ENCODE results near the gene NCAPG. TPM values are rescaled to one million over a fixed set of nuclear protein-coding genes. Genes with fewer than 3 reads are reported as not detected.

NCAPG gene, protein sequence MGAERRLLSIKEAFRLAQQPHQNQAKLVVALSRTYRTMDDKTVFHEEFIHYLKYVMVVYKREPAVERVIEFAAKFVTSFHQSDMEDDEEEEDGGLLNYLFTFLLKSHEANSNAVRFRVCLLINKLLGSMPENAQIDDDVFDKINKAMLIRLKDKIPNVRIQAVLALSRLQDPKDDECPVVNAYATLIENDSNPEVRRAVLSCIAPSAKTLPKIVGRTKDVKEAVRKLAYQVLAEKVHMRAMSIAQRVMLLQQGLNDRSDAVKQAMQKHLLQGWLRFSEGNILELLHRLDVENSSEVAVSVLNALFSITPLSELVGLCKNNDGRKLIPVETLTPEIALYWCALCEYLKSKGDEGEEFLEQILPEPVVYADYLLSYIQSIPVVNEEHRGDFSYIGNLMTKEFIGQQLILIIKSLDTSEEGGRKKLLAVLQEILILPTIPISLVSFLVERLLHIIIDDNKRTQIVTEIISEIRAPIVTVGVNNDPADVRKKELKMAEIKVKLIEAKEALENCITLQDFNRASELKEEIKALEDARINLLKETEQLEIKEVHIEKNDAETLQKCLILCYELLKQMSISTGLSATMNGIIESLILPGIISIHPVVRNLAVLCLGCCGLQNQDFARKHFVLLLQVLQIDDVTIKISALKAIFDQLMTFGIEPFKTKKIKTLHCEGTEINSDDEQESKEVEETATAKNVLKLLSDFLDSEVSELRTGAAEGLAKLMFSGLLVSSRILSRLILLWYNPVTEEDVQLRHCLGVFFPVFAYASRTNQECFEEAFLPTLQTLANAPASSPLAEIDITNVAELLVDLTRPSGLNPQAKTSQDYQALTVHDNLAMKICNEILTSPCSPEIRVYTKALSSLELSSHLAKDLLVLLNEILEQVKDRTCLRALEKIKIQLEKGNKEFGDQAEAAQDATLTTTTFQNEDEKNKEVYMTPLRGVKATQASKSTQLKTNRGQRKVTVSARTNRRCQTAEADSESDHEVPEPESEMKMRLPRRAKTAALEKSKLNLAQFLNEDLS
- polyA plus RNA-seq (ENCODE audit: insufficient read length) = 10.6 TPM

DNA sequence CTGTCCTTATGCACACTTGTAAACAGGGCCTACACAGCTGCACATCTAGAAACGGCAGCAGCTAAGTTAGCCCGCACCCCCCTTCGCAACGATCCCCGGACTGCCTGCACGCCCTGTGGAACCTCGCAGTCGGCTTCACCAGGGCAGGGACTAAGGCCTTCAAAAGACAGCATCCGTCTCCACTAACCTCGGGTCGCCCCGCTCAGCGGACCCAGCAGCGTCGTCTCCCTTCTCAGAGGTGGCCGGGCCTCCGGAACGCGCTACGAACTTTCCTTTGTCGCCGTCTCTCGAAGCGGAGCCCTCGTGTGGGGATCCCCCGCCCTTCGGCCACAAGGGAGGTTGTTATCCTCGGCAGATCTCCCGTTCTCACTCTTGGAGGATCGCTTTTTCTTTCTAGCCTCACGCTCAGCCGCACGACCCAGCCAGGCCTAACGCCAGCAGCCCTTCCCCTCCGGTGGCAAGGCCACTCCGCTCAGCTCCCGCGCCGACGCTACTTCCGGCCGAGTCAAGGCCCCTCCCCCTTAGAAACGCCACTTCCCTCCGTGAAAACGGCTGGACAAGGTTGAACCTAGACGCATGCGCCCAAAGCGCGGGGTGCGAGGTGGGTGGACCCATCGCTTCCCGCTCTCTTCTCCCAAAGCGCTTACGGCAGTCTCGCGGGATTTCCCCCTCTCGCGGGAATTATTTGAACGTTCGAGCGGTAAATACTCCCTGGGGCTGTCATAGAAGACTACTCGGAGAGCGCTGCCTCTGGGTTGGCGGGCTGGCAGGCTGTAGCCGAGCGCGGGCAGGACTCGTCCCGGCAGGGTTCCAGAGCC is at the start of gene NCAPG, which contains the start of gene DCAF16:
Gene NCAPG, plus strand, starts transcription at position 720 of the 818 bp plus-strand sequence. CDS start 99 bp downstream, outside the sequence.
Gene DCAF16, minus strand, starts transcription at position 498 of the 818 bp plus-strand sequence. CDS start 6,616 bp downstream, outside the sequence.
- peak; percentile 99 for DNase-seq

DNA sequence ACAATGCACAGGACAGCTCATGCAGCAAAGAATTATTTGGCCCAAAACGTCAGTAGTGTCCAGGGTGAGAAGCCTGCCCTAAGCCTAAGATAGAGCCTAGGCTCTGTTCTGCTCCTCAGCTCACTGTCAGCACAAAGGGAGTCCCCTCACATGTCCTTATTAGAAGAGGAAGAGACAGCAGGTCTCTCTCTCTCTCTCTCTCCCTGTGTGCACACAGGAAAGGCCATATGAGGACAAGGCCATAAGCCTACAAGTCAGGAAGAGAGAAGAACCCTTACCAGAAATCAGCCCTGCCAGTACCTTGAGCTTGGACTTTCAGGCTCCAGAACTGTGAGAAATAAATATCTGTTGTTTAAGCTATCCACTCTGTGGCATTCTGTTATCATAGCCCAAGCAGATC is 49.7 kb upstream of the NCAPG start:
- no peak for DNase-seq

DNA sequence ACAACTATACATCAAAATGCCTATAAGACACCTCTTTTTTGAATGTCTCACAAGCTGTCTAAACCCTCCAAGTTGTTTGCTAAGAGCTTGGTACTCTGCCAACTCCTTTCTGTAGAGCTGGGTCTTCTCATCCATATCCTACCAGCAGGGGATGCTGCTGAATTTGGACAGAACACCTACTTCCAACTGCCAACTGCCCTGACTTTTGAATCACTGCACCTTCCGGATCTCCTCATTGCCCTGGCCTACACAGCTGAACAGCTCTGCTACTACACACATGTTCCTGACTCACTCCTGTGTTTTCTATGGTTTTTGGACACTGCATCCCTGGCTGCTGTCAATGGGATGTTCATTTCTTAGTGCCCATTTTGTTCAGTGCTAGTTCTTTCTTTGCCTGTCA is 48.1 kb upstream of the NCAPG start:
- no peak for DNase-seq

DNA sequence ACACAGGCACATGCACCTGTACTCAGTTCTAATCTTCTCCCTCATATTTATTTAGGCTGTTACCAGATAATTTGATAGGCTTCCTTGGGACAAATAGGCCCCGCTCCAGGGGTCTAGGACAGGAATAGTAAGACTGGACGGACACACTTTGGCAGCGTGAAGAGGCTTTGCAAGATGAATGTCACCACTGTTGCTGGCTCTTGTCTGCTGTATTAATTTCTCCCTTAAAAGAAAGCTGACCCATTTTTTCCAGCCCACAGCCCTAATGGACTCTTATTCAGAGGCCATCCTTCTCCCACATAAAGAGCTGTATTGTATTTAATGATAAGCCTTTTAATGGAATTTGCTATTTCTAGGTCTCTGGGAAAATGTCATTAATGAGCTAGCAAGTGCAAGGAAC is 47.4 kb upstream of the NCAPG start:
- DNase-seq = no peak

DNA sequence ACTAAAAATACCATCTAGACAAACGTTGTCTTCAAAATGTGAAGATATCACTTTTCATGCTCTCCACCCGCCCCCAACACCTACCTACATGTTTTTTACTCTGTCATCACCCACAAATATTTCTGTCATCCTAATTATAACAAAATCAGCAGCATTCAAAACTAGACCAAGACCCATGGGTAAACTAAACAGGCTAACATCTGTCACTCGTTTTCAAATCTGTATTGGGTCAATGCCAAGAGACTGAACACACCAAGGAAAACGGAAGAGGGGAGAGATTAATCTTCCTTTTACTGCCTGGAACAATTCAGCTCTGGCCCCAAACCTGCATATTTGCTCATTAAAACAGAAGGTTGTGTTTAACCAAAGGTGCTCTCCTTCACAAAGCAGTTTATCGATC is 46.8 kb upstream of the NCAPG start:
- DNase-seq = no peak

DNA sequence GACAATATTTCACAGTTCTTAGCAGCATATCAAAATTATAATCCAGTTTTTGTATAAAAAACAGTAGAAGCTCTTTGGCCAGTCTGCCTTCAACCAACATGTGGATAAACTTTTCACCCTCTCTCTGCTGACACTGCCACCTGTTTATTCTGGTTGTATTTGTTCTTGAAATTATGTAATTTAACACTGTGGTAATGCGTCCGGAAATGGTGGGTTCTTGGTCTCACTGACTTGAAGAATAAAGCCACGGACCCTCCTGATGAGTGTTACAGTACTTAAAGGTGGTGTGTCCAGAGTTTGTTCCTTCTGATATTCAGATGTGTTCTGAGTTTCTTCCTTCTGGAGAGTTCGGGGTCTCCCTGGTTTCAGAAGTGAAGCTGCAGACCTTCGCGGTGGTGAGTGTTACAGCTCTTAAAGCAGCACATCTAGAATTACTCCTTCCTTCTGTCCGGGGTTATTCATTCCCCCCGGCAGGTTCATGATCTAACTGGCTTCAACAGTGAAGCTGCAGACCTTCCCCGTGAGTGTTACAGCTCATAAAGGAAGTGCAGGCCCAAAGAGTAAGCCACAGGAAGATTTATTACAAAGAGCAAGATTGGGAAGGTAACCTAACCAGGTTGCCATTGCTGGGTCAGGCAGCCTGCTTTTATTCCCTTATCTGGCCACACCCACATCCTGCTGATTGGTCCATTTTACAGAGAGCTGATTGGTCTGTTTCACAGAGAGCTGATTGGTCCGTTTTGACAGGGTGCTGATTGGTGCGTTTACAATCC is 45.1 kb upstream of the NCAPG start:
- DNase-seq = no peak

DNA sequence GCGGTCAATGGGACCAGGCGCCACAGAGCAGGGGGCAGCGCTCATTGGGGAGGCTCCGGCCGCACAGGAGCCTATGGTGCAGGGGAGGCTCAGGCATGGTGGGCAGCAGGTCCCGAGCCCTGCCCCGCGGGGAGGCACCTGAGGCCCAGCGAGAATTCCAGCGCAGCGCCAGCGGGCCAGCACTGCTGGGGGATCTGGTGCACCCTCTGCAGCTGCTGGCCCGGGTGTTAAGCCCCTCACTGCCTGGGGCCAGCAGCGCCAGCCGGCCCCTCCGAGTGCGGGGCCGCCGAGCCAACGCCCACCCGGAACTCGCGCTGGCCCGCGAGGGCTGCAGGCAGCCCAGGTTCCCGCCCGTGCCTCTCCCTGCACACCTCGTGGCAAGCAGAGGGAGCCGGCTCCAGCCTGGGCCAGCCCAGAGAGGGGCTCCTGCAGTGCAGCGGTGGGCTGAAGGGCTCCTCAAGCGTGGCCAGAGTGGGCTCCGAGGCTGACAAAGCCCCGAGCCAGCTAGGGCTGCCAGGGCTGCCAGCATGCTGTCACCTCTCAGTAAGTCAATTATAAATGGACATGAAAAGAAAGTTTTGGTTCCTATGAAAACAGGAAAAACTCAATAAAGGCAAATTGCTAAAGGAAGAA is 43.8 kb upstream of the NCAPG start:
- DNase-seq = no peak

DNA sequence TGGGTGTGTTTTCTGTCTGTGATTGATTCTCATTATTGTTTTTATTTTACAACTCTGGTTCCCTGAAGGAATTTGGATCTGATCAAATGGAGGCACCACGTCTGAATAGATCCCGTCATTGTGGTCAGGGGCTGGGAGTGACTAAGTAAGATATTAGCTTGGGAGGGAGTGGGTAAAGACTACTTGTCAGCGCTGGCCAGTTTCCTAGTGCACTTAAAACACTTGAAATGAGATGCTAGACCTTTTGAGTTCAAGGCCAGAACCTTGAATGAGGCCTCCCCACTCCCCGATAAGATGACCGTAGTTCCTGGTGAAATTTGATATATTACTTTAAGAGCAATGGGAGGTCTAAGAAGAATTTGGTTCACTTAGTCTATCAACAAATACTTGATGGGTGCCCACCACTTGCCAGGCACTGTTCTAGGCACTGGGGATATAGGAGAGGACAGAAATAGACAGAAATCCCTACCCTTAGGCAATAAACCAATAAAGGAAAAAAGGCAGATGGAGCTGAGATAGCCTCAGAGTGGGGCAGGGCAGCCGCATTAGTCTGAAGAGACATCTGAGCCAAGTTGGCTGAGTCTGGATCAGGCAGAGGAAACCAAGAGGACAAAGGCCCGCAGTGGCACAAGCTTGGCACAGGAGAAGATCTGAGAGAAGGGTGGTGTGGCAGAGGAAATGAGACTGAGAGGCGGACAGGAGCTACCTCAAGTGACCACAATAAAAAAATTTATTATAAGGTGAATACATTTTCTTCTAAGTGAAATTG is 41.2 kb upstream of the NCAPG start:
- DNase-seq = no peak

DNA sequence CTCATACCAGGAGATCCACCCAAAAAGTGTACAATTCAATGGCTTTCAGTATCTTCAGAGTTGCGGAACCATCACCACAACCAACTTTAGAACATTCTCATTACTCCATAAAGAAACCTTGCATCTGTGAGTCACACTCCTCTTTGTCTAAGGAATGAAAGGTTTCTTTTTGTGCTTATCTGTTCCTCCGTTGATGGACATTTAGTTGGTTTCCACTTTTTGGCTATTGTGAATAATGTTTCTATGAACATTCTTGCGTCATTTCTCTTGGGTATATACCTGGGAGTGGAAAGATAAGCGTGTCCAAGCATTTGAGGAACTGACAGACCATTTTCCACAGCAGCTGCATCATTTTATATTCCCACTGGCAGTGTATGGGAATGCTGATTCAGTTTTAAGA is 39.9 kb upstream of the NCAPG start:
- DNase-seq = no peak

DNA sequence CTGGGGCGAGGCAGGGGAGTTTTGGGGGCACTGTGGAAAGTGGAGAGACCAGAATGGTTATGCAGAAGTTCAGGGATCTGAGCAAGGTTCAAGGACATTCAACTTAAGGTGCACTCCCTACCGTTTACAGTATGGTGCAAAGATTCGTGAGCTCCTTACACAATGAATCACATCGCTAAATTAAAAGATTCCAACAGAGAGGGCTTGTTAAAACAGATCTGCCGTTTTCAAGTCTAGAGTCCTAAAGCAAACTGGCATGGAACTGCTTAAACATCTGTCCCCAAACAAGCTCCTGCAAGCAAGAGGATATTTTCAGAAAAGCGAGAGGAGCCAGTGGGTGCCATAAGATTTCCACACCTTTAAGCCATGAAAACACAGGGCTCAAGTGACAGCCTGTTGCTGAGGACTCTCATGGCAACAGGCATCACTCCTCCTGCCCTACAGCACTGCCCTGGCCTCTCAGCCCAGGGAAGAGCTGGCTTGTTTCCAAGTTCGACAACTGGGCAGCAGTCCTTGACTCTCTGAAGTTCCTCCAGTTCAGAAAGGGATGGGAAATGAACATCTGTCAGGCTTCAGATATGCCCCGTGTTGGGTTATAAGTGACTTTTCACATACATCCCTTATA is 39.4 kb upstream of the NCAPG start:
- DNase-seq = no peak

DNA sequence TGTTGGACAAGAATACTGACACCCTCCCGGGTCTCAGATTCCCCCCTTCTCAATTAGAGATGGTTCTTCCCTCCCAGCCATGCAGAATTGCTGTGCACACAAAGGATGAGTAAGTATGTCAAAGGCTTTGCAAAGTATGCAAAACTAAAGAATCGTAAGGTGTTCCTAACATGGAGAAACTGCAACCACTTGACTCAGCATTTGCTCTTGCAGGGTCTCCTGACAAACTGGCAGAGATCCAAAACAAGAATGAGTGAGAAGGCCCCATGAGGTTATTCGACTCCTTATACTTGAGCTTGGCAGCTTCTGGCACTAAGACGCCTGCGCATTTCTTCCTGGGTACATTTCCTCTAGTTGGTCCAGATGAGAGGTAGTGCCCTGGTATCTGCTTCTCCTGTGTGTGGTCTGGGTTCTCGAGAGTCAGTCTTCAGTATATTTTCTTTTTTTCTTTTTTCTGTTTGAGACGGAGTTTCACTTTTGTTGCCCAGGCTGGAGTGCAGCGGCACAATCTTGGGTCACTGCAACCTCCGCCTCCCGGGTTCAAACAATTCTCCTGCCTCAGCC is 37.6 kb upstream of the NCAPG start:
- no peak for DNase-seq

DNA sequence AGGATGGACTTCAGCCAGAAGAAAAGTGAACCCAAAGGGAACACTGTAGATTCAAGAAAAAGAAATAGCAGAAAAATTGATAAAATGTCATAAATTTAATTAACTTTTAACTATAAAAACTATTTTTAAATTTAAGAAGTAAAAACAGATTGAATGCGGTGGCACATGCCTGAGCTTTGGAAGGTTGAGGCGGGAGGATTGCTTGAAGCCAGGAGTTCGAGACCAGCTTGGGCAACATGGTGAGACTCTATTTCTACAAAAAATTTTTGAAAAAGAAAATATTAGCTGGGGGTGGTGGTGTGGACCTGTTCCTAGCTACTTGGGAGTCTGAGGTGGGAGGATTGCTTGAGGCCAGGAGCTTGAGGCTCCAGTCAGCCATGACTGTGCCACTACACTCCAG is 32.3 kb upstream of the NCAPG start:
- no peak for DNase-seq

DNA sequence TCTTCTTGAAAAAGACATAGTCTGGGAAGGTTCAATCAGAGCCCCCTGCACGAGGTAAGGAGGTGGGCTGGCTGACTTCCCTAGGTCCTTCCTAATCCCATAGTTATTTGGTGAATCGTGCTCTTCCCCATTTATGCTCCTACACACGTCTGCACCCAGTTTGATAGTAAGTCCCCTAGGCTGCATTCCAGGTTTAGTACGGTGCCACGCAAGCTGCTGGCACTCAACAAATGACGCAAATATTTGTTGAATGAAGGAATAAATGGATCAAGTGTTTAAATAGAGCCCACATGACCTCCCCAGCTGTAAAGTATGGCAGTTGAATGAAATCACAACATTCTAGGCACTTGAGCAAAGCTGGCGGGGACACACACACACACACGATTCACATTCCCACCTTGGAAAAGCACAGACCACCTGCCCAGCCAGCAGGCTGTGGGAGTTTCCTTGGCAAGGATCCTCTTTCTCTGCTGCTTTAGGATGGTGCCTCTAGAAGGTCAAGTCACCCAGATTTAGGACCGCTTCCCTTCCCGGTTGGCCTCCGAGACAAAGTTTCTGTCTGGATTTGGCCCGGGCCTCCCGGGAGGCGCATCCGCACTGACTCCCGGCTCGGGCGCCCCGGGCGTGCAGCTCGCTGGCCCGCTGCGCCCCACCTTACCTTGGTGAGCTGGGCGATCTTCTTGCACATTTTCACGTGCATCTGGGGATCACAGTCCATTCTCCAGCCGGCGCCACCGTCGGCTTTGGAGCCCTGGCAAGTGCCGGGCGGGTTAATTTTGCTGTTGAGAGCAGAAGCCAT is 30.1 kb upstream of the NCAPG start:
- no peak for DNase-seq

DNA sequence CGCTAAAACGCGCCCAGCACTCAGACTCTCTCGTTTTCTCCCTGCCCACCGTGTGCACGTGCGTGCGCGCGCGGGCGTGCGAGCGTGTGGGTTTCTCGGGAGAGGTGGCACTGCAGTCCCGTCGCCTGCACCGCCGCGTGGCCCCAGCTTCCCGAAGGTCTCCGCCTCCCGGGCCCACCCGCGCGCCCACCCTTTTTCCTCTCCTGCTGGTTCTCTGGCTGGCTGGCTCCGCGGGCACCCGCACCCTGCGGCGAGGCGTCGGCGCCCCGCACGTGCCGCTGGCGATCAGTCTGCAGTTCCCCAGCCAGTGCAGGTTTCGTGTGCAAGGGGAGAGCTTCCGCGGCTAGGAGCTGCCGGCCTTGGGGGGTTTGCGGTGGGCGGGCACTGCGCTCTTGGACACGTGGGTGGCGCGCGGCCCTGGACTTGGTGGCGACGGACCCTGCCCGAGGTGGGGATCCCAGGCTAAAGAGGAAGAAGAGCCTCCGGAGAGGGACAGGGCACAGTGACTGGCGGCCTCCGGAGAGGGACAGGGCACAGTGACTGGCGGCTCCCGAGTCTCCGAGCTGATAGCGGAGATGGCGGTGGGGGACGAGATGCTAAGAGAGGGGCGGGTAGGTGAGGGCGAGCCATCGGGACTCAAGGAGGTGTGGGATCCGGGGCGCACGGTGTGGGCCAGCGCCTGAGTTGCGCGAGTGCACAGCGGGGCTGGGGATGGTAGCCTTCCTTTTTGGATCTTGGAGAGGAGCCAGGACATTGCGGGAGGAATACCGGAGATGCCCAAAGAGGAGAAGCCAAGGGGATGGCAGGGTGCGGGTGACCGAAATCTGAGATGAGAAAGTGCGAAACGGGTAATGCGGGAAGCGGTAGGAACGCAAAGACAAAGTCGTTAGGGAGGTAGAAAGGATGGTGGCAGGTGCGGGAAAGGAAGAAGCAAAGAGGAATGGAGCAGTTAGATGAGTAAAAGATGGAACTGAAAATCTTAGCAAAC is 29.2 kb upstream of the NCAPG start, which contains the start of gene FAM184B:
Gene FAM184B, minus strand, starts transcription at position 322 of the 988 bp plus-strand sequence. CDS start 322 bp downstream, outside the sequence.
- DNase-seq = peak; percentile 12

DNA sequence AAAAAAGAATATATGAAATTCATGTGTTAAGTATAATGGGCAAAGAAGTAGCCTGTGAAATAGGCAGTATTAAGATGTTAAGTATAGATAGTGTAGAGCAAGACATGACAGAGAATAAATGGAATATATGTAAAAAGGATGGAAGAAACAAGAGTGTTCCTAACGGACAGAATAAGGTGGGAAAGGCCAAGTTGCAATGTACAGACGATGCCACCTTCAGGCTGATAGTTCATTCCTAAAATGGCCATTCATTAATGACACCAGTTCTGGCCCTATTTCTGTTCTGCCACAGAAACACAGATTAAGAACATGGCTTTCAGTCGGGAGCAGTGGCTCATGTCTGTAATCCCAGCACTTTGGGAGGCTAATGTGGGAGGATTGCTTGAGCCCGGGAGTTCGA is 24.9 kb upstream of the NCAPG start:
- no peak for DNase-seq

DNA sequence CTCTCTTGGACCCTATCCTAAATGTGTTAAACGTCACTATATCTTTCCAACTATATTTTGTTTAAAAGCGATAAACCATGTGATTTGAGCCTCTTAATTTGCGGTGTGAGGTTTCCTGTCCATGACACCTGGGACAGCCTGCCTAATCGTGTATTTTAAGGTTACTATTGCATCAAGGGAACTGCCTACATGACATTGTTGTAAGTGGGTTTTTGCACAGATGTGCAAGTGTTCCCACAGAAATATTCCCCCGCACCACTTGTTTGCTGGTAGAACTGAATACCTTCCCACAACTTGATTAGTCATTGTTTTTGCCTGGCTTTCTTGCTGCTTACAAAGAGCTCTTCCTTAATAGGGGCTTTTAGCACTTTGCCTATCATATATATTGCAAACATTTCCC is 24.2 kb upstream of the NCAPG start:
- no peak for DNase-seq

DNA sequence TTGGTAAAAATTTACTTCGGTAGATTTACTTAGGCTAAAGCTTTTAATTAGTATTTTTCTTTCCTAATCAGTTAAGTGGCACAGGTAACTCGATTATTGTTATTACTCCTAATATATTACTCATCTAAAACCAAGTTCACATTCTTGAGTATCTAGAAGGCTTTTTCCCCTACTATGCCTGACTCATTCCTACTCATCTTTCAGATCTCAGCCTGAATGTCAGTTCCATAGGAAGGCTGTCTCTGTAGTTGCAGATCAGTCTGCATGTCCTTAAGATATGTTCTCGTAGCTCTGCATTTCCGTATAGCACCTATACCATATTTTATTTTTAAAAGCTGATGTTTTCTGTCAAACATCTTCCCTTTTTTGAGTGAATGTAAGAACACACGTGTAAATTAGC is 23.5 kb upstream of the NCAPG start:
- no peak for DNase-seq
